ENCODE measurements around the gene YPEL2. TPM values are rescaled to one million over a fixed set of nuclear protein-coding genes. Genes with fewer than 3 reads are reported as not detected.
A peak's percentile ranks its signal among the peaks of the same experiment; 100 is the strongest.

The YPEL2 gene
- total and polyA plus RNA-seq, 2 donors (not counting 3 experiments of a cell fraction or from before 2014, with no cell fraction given): 36.5 to 66.8 TPM

GRCh38 chr17:59377410-59377809, 46.0 kb downstream of the YPEL2 start:
- no peak overlapping the region for H3K4me2 ChIP-seq (ENCODE audit: insufficient read depth, low read length)
- CTCF ChIA-PET: interaction anchor here (1.0 to 3.0 kb wide), 5 partner anchors 24 to 64 kb away, joined by 3 to 17 read pairs (median 3); no protein-coding TSS in a partner anchor
- DNase-seq (ENCODE audit: low read depth, low spot score) (peak; percentile 94), FAIRE-seq (peak; percentile 70)
- POLR2A ChIA-PET: interaction anchor here (0.9 to 1.3 kb wide), 2 partner anchors 15 to 46 kb away, joined by 3 to 6 read pairs; no protein-coding TSS in a partner anchor
- dilution Hi-C loops (cut with MboI; ENCODE audit: extremely low pct_ligation_motif_present, low sequenced_read_pairs): no loop called here
- intact Hi-C loops (cut with micrococcal nuclease): no loop called here
- H3K4me3 ChIP-seq (replicated peaks in 1 of 3; ENCODE audit: insufficient read depth in 1 of 3, low read depth in 1 of 3, low read length in 3 of 3): no peak overlapping the region
- H3K27me3 ChIP-seq (ENCODE audit: control insufficient read depth in 2 of 2, insufficient read depth in 2 of 2, low read length in 2 of 2): no peaks in the 10 kb centered on the region
- H3K9ac ChIP-seq (replicated peaks; ENCODE audit: extremely low read depth, insufficient read depth, low read length): peak overlapping the region; percentile 13
- peaks cover 70% of the 10 kb centered on the region for H3K4me1 ChIP-seq (ENCODE audit: control insufficient read depth, extremely low read depth, insufficient read depth, low read length)
- peaks cover 29% of the 10 kb centered on the region for H3K79me2 ChIP-seq (ENCODE audit: control insufficient read depth, insufficient read depth, low read length)
- peak overlapping the region; percentile 84 for H3K27ac ChIP-seq (ENCODE audit: insufficient read depth, low read depth, low read length)
- H4K20me1 ChIP-seq (replicated peaks; ENCODE audit: control insufficient read depth, extremely low read depth, insufficient read depth, low read length): no peaks in the 10 kb centered on the region
- H2AFZ ChIP-seq (ENCODE audit: low read depth, low read length): no peak overlapping the region
- no peaks in the 10 kb centered on the region for H3K9me3 ChIP-seq (replicated peaks; ENCODE audit: control insufficient read depth, insufficient read depth, low read length)
- no peaks in the 10 kb centered on the region for H3K9me1 ChIP-seq (replicated peaks; ENCODE audit: control insufficient read depth, extremely low read depth, insufficient read depth, low read length)
- H3K36me3 ChIP-seq (ENCODE audit: control insufficient read depth in 2 of 2, extremely low read depth in 1 of 2, insufficient read depth in 2 of 2, low read length in 2 of 2): peaks cover 0 to 4% of the 10 kb centered on the region in 2 experiments
- TF ChIP-seq JUN (IDR thresholded peaks at IDR 0.05; ENCODE audit: borderline replicate concordance, insufficient read depth, insufficient read length, low read depth): no peak
- TF ChIP-seq MYC (IDR thresholded peaks at IDR 0.05; ENCODE audit: low read depth, low read length): no peak
- TF ChIP-seq GATA2 (IDR thresholded peaks at IDR 0.05; ENCODE audit: insufficient read depth, insufficient read length, low read depth, low read length): peak; percentile 37
- no peak for TF ChIP-seq FOS (IDR thresholded peaks at IDR 0.05; ENCODE audit: borderline replicate concordance, insufficient read depth, low read length)
- no peak for TF ChIP-seq EZH2 (IDR thresholded peaks at IDR 0.05; ENCODE audit: borderline replicate concordance, low read depth, low read length, severe bottlenecking)
- peak; percentile 30 for TF ChIP-seq POLR2AphosphoS5 (IDR thresholded peaks at IDR 0.05; ENCODE audit: insufficient read depth, low read depth, low read length)
- TF ChIP-seq, protein P1, sequence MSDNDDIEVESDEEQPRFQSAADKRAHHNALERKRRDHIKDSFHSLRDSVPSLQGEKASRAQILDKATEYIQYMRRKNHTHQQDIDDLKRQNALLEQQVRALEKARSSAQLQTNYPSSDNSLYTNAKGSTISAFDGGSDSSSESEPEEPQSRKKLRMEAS (IDR thresholded peaks at IDR 0.05; ENCODE audit: insufficient read depth, insufficient read length): peak; percentile 28
- TF ChIP-seq POLR2A (IDR thresholded peaks at IDR 0.05; ENCODE audit: low read depth, low read length): no peak
- BruUV-seq (replicated peaks): no TSS peak
